ENCODE results near the gene ELFN1.

DNA sequence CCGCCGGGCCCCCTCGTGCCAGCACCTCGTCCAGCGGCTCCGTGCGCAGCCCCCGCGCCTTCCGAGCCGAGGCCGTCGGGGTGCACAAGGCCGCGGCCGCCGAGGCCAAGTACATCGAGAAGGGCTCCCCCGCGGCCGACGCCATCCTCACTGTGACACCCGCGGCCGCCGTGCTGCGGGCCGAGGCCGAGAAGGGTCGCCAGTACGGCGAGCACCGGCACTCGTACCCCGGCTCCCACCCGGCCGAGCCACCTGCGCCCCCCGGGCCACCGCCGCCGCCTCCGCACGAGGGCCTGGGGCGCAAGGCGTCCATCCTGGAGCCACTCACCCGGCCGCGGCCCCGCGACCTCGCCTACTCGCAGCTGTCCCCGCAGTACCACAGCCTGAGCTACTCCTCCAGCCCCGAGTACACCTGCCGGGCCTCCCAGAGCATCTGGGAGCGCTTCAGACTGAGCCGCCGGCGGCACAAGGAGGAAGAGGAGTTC, 76.5 kb downstream of the ELFN1 start:
- TF ChIP-seq POLR2A (IDR thresholded peaks at IDR 0.05): no peak
- TF ChIP-seq, protein P1, sequence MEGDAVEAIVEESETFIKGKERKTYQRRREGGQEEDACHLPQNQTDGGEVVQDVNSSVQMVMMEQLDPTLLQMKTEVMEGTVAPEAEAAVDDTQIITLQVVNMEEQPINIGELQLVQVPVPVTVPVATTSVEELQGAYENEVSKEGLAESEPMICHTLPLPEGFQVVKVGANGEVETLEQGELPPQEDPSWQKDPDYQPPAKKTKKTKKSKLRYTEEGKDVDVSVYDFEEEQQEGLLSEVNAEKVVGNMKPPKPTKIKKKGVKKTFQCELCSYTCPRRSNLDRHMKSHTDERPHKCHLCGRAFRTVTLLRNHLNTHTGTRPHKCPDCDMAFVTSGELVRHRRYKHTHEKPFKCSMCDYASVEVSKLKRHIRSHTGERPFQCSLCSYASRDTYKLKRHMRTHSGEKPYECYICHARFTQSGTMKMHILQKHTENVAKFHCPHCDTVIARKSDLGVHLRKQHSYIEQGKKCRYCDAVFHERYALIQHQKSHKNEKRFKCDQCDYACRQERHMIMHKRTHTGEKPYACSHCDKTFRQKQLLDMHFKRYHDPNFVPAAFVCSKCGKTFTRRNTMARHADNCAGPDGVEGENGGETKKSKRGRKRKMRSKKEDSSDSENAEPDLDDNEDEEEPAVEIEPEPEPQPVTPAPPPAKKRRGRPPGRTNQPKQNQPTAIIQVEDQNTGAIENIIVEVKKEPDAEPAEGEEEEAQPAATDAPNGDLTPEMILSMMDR (IDR thresholded peaks at IDR 0.05): no peak
